Caco-2 (cell line): ENCODE data around the gene HAPLN1. TPM values are rescaled to one million over a fixed set of nuclear protein-coding genes. Genes with fewer than 3 reads are reported as not detected.

Experiments
- BruUV-seq: library from RNA; stranded (reverse); fragments of 400-500 nt; replicated peaks from 2 replicates; lab custom pipeline; 2021; lab: Mats Ljungman, UMichigan
- CTCF ChIA-PET: fragments of 300-600 bp; sonication (Branson Sonifier 250); formaldehyde crosslinking; loops from one replicate; lab custom pipeline; 2022; ENCODE audit warnings: antibody characterized with exemption; lab: Charles Lee
- POLR2A ChIA-PET: fragments of 300-600 bp; sonication (Branson Sonifier 250); formaldehyde crosslinking; loops from one replicate; lab custom pipeline; 2022; ENCODE audit warnings: antibody characterized with exemption; lab: Charles Lee
- DNase-seq, 2 experiments: peaks; one replicate each; pipeline versions ENCODE4 v3.0.0 to v3.0.0-alpha.2; 2020 to 2022
- H3K27me3 ChIP-seq: replicated peaks from 2 replicates; pipeline ENCODE4 v1.6.0; 2011; ENCODE audit warnings: low read length; ENCODE audit not compliant: control insufficient read depth, insufficient read depth
- H3K36me3 ChIP-seq: 2 replicates; pipeline ENCODE4 v1.5.1; 2011; ENCODE audit warnings: low read length; ENCODE audit not compliant: control insufficient read depth, insufficient read depth
- H3K4me1 ChIP-seq: fragments of 250-450 bp; sonication (Bioruptor Pico); 2 replicates; pipeline ENCODE4 v1.5.1; 2020; ENCODE audit warnings: mild to moderate bottlenecking
- H3K4me3 ChIP-seq: 2 replicates; pipeline ENCODE4 v1.5.1; 2011; ENCODE audit warnings: low read depth, mild to moderate bottlenecking, control low read depth, low read length
- H3K9me3 ChIP-seq: fragments of 250-450 bp; sonication (Bioruptor Pico); 2 replicates; pipeline ENCODE4 v1.5.1; 2020; ENCODE audit warnings: mild to moderate bottlenecking, moderate library complexity
- H3K27ac Mint-ChIP-seq: one replicate; pipeline ENCODE4 v1.8.0; 2022; ENCODE audit warnings: mixed read lengths; ENCODE audit not compliant: unreplicated experiment
- H3K27me3 Mint-ChIP-seq: one replicate; pipeline ENCODE4 v1.8.0; 2022; ENCODE audit warnings: mixed read lengths; ENCODE audit not compliant: insufficient read depth, unreplicated experiment
- H3K36me3 Mint-ChIP-seq: one replicate; pipeline ENCODE4 v1.8.0; 2022; ENCODE audit warnings: mild to moderate bottlenecking, mixed read lengths; ENCODE audit not compliant: insufficient read depth, unreplicated experiment
- H3K4me1 Mint-ChIP-seq: one replicate; pipeline ENCODE4 v1.8.0; 2022; ENCODE audit warnings: low read depth, mixed read lengths; ENCODE audit not compliant: unreplicated experiment
- H3K4me3 Mint-ChIP-seq: one replicate; pipeline ENCODE4 v1.8.0; 2022; ENCODE audit warnings: mild to moderate bottlenecking, moderate library complexity, mixed read lengths; ENCODE audit not compliant: unreplicated experiment
- H3K9me3 Mint-ChIP-seq: one replicate; pipeline ENCODE4 v1.8.0; 2022; ENCODE audit warnings: mixed read lengths; ENCODE audit not compliant: unreplicated experiment
- intact Hi-C: fragments of 100-400 bp; cut with micrococcal nuclease; formaldehyde crosslinking; loops from one replicate; pipeline ENCODE4 v1.10.0; 2022; ENCODE audit not compliant: unreplicated experiment
- total RNA-seq: library from RNA; stranded (reverse); gene quantifications from 2 replicates; pipeline ENCODE4 v1.2.3, GENCODE V29; 2022
- TF ChIP-seq, protein P1 (sequence below), 2 experiments: fragments of 200-600 bp in 1 of 2; IDR thresholded peaks; 1 replicate in 1 of 2; 2 replicates in 1 of 2; pipeline versions ENCODE4 v1.5.1 to v1.8.0; 2011 to 2022; ENCODE audit warnings: antibody characterized with exemption in 1 of 2, control low read depth in 1 of 2, inconsistent platforms in 1 of 2, low read depth in 1 of 2, low read length in 1 of 2, mild to moderate bottlenecking in 1 of 2, moderate library complexity in 1 of 2; ENCODE audit not compliant: insufficient read depth in 1 of 2, severe bottlenecking in 1 of 2, unreplicated experiment in 1 of 2

The HAPLN1 gene
- total RNA-seq, 1 experiment from 2014 or later: 2.4 TPM

GRCh38 chr5:83672158-83672557 lies 48.5 kb downstream of the HAPLN1 start:
- H3K9me3 Mint-ChIP-seq: no peaks in the 10 kb centered on the region
- H3K27ac Mint-ChIP-seq: no peak overlapping the region
- TF ChIP-seq, protein P1, sequence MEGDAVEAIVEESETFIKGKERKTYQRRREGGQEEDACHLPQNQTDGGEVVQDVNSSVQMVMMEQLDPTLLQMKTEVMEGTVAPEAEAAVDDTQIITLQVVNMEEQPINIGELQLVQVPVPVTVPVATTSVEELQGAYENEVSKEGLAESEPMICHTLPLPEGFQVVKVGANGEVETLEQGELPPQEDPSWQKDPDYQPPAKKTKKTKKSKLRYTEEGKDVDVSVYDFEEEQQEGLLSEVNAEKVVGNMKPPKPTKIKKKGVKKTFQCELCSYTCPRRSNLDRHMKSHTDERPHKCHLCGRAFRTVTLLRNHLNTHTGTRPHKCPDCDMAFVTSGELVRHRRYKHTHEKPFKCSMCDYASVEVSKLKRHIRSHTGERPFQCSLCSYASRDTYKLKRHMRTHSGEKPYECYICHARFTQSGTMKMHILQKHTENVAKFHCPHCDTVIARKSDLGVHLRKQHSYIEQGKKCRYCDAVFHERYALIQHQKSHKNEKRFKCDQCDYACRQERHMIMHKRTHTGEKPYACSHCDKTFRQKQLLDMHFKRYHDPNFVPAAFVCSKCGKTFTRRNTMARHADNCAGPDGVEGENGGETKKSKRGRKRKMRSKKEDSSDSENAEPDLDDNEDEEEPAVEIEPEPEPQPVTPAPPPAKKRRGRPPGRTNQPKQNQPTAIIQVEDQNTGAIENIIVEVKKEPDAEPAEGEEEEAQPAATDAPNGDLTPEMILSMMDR (IDR thresholded peaks at IDR 0.05; ENCODE audit: insufficient read depth in 1 of 2, low read depth in 1 of 2, low read length in 1 of 2, severe bottlenecking in 1 of 2, unreplicated experiment in 1 of 2): no peak
- Histone ChIP-seq H3K36me3 (no peaks in the 10 kb centered on the region), H3K27me3 (no peaks in the 10 kb centered on the region), H3K4me3 (no peak overlapping the region), H3K4me1 (no peaks in the 10 kb centered on the region), H3K9me3 (no peaks in the 10 kb centered on the region)
- BruUV-seq: no TSS peak
- ChIA-PET POLR2A (no interaction called here), CTCF (no interaction called here)
- no peak for DNase-seq
- H3K4me1 Mint-ChIP-seq: no peaks in the 10 kb centered on the region
- intact Hi-C loops: no loop called here
- H3K36me3 Mint-ChIP-seq: peaks cover 6% of the 10 kb centered on the region
- no peak overlapping the region for H3K4me3 Mint-ChIP-seq
- peaks cover 5% of the 10 kb centered on the region for H3K27me3 Mint-ChIP-seq

DNA sequence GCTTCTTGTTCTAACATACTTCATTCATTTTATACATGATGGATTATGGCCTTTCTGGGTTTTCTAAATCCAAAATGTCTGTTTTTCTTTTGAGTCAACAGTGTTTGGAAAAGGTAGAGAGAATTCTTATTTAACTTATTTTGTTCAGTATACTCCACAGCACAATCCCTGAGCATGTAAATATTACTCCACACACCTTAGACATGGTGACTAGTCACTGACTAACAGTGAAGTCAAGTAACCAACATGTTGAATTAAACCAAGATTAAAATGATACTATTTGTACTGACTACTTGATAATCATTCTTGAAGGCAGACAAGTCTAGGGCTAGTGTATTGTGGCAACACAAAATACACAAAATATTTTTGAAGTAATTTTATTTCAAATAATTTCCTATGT lies 55.0 kb downstream of the HAPLN1 start:
- no peaks in the 10 kb centered on the region for H3K4me1 ChIP-seq
- no peaks in the 10 kb centered on the region for H3K9me3 ChIP-seq
- BruUV-seq: no TSS peak
- H3K27me3 Mint-ChIP-seq: peaks cover 5% of the 10 kb centered on the region
- no peak overlapping the region for H3K27ac Mint-ChIP-seq
- DNase-seq: no peak
- intact Hi-C loops: no loop called here
- no peaks in the 10 kb centered on the region for H3K9me3 Mint-ChIP-seq
- no peaks in the 10 kb centered on the region for H3K36me3 ChIP-seq
- no peak overlapping the region for H3K4me3 ChIP-seq
- H3K27me3 ChIP-seq: no peaks in the 10 kb centered on the region
- no peaks in the 10 kb centered on the region for H3K4me1 Mint-ChIP-seq
- POLR2A ChIA-PET: no interaction called here
- no peak overlapping the region for H3K4me3 Mint-ChIP-seq
- CTCF ChIA-PET: no interaction called here
- TF ChIP-seq, protein P1 (IDR thresholded peaks at IDR 0.05; ENCODE audit: insufficient read depth in 1 of 2, low read depth in 1 of 2, low read length in 1 of 2, severe bottlenecking in 1 of 2, unreplicated experiment in 1 of 2): no peak
- H3K36me3 Mint-ChIP-seq: peaks cover 6% of the 10 kb centered on the region

- Mint-ChIP-seq H3K36me3 (no peaks in the 10 kb centered on the region), H3K4me3 (no peak overlapping the region), H3K4me1 (no peaks in the 10 kb centered on the region), H3K9me3 (no peaks in the 10 kb centered on the region), H3K27me3 (no peaks in the 10 kb centered on the region), H3K27ac (no peak overlapping the region)
- ChIA-PET CTCF (no interaction called here), POLR2A (no interaction called here)
- intact Hi-C loops: no loop called here
- TF ChIP-seq, protein P1 (IDR thresholded peaks at IDR 0.05; ENCODE audit: insufficient read depth in 1 of 2, low read depth in 1 of 2, low read length in 1 of 2, severe bottlenecking in 1 of 2, unreplicated experiment in 1 of 2): no peak
- BruUV-seq: no TSS peak
- no peaks in the 10 kb centered on the region for H3K36me3 ChIP-seq
- no peaks in the 10 kb centered on the region for H3K9me3 ChIP-seq
- H3K27me3 ChIP-seq: no peaks in the 10 kb centered on the region
- no peak overlapping the region for H3K4me3 ChIP-seq
- H3K4me1 ChIP-seq: no peaks in the 10 kb centered on the region
- DNase-seq: no peak
Observed at GRCh38 chr5:83662558-83662957, 58.1 kb downstream of the HAPLN1 start.
